HepG2 (cell line): ENCODE results near the gene MSI2. TPM values are rescaled to one million over a fixed set of nuclear protein-coding genes. Genes with fewer than 3 reads are reported as not detected.

Experiments used
- ATF2 ChIP-seq: sonication (generic); formaldehyde crosslinking; IDR thresholded peaks from 2 replicates; pipeline ENCODE4 v1.4.0; 2020; ENCODE audit warnings: missing genetic modification reagents
- CHD2 ChIP-seq: IDR thresholded peaks from 2 replicates; pipeline ENCODE4 v1.6.1; 2011; ENCODE audit warnings: low read depth, low read length, improper control_type of control experiment
- E2F2 ChIP-seq: sonication (generic); formaldehyde crosslinking; IDR thresholded peaks from 2 replicates; pipeline ENCODE4 v1.4.0; 2020; ENCODE audit warnings: missing genetic modification reagents, borderline replicate concordance
- ESRRA ChIP-seq: sonication (generic); formaldehyde crosslinking; IDR thresholded peaks from 2 replicates; pipeline ENCODE4 v1.5.1; 2020; ENCODE audit warnings: mild to moderate bottlenecking, low read depth, missing genetic modification reagents
- ETV5 ChIP-seq: IDR thresholded peaks from 2 replicates; pipeline ENCODE4 v1.6.1; 2018; ENCODE audit warnings: missing biosample characterization, missing genetic modification reagents, inconsistent platforms, borderline replicate concordance
- ETV6 ChIP-seq: sonication (generic); formaldehyde crosslinking; conservative IDR thresholded peaks from 2 replicates; pipeline ENCODE4 v1.4.0; 2020; ENCODE audit warnings: missing genetic modification reagents
- FOSL2 ChIP-seq: sonication (generic); formaldehyde crosslinking; IDR thresholded peaks from 2 replicates; pipeline ENCODE4 v1.4.0; 2020; ENCODE audit warnings: missing genetic modification reagents
- HES4 ChIP-seq: sonication (generic); formaldehyde crosslinking; IDR thresholded peaks from 2 replicates; pipeline ENCODE4 v1.9.0; 2021; ENCODE audit warnings: mild to moderate bottlenecking, missing genetic modification reagents, borderline replicate concordance
- HOXD1 ChIP-seq: sonication (generic); formaldehyde crosslinking; IDR thresholded peaks from 2 replicates; pipeline ENCODE4 v1.5.0; 2020; ENCODE audit warnings: missing genetic modification reagents
- IRF2 ChIP-seq: IDR thresholded peaks from 2 replicates; pipeline ENCODE4 v1.6.1; 2018; ENCODE audit warnings: missing genetic modification reagents, missing compliant biosample characterization
- ISX ChIP-seq: sonication (generic); formaldehyde crosslinking; conservative IDR thresholded peaks from 2 replicates; pipeline ENCODE4 v1.5.0; 2020; ENCODE audit warnings: missing genetic modification reagents
- JARID2 ChIP-seq: sonication (generic); formaldehyde crosslinking; IDR thresholded peaks from 2 replicates; pipeline ENCODE4 v1.8.1; 2023; ENCODE audit warnings: missing genetic modification reagents, inconsistent platforms; ENCODE audit not compliant: insufficient replicate concordance
- KLF9 ChIP-seq: IDR thresholded peaks from 2 replicates; pipeline ENCODE4 v1.6.1; 2016; ENCODE audit warnings: low read depth
- SIX4 ChIP-seq: sonication (generic); formaldehyde crosslinking; IDR thresholded peaks from 2 replicates; pipeline ENCODE4 v1.4.0; 2020; ENCODE audit warnings: missing genetic modification reagents
- ZIK1 ChIP-seq: sonication (generic); formaldehyde crosslinking; IDR thresholded peaks from 2 replicates; pipeline ENCODE4 v1.5.0; 2020; ENCODE audit warnings: mild to moderate bottlenecking, low read depth, missing genetic modification reagents, borderline replicate concordance
- ZNF224 ChIP-seq: sonication (generic); formaldehyde crosslinking; IDR thresholded peaks from 2 replicates; pipeline ENCODE4 v1.5.0; 2020; ENCODE audit warnings: mild to moderate bottlenecking, missing genetic modification reagents
- ZNF296 ChIP-seq: sonication (generic); formaldehyde crosslinking; conservative IDR thresholded peaks from 2 replicates; pipeline ENCODE4 v1.5.0; 2020; ENCODE audit warnings: mild to moderate bottlenecking, missing genetic modification reagents
- ZNF329 ChIP-seq: sonication (generic); formaldehyde crosslinking; IDR thresholded peaks from 2 replicates; pipeline ENCODE4 v1.9.0; 2021; ENCODE audit warnings: low read depth, mild to moderate bottlenecking, missing genetic modification reagents
- ZNF430 ChIP-seq: sonication (generic); formaldehyde crosslinking; IDR thresholded peaks from 2 replicates; pipeline ENCODE4 v1.9.0; 2021; ENCODE audit warnings: mild to moderate bottlenecking, missing genetic modification reagents
- ZNF44 ChIP-seq: sonication (generic); formaldehyde crosslinking; IDR thresholded peaks from 2 replicates; pipeline ENCODE4 v1.5.1; 2020; ENCODE audit warnings: mild to moderate bottlenecking, missing genetic modification reagents
- ZNF451 ChIP-seq: sonication (generic); formaldehyde crosslinking; IDR thresholded peaks from 2 replicates; pipeline ENCODE4 v1.5.0; 2020; ENCODE audit warnings: mild to moderate bottlenecking, missing genetic modification reagents
- ZNF510 ChIP-seq: sonication (generic); formaldehyde crosslinking; IDR thresholded peaks from 2 replicates; pipeline ENCODE4 v1.4.0; 2020; ENCODE audit warnings: low read depth, mild to moderate bottlenecking, missing genetic modification reagents
- ZNF709 ChIP-seq: sonication (generic); formaldehyde crosslinking; IDR thresholded peaks from 2 replicates; pipeline ENCODE4 v1.5.0; 2020; ENCODE audit warnings: mild to moderate bottlenecking, missing genetic modification reagents
- ZNF737 ChIP-seq: sonication (generic); formaldehyde crosslinking; IDR thresholded peaks from 2 replicates; pipeline ENCODE4 v1.5.0; 2020; ENCODE audit warnings: missing genetic modification reagents, mild to moderate bottlenecking, borderline replicate concordance
- ZNF773 ChIP-seq: sonication (generic); formaldehyde crosslinking; IDR thresholded peaks from 2 replicates; pipeline ENCODE4 v1.4.0; 2020; ENCODE audit warnings: missing genetic modification reagents, borderline replicate concordance
- ZNF780A ChIP-seq: sonication (generic); formaldehyde crosslinking; IDR thresholded peaks from 2 replicates; pipeline ENCODE4 v1.8.0; 2022; ENCODE audit warnings: mild to moderate bottlenecking, missing genetic modification reagents, moderate library complexity
- ZNF816 ChIP-seq: sonication (generic); formaldehyde crosslinking; IDR thresholded peaks from 2 replicates; pipeline ENCODE4 v1.8.0; 2022; ENCODE audit warnings: missing genetic modification reagents, mild to moderate bottlenecking, borderline replicate concordance
- ZNF883 ChIP-seq: sonication (generic); formaldehyde crosslinking; IDR thresholded peaks from 2 replicates; pipeline ENCODE4 v1.5.1; 2020; ENCODE audit warnings: mild to moderate bottlenecking, missing genetic modification reagents; ENCODE audit errors: not compliant biosample characterization
- ZSCAN9 ChIP-seq: IDR thresholded peaks from 2 replicates; pipeline ENCODE4 v1.6.1; 2016; ENCODE audit warnings: borderline replicate concordance
- polyA plus RNA-seq, 8 experiments: library from polyadenylated mRNA; depleted of rRNA in 3 of 8; stranded (reverse) in 7 of 8; unstranded in 1 of 8; fragments of >200 nt; fragmentation: Illumina TruSeq in 4 of 8; extraction: Trizol in 4 of 8; gene quantifications; 2 replicates each; pipeline versions ENCODE4 v1.2.1 to v1.2.3, GENCODE V29; 2011 to 2016; ENCODE audit warnings: low read depth in 4 of 8, missing spikeins in 1 of 8, mixed read lengths in 1 of 8; ENCODE audit not compliant: insufficient read depth in 1 of 8
- total RNA-seq, 5 experiments: library from RNA; depleted of rRNA; stranded (reverse); fragments of >200 nt; fragmentation: Illumina TruSeq; extraction: Trizol; gene quantifications; 2 replicates each; pipeline ENCODE4 v1.2.3, GENCODE V29; 2016; ENCODE audit warnings: low read depth in 1 of 5
- TF ChIP-seq, protein P1 (sequence below): sonication (generic); formaldehyde crosslinking; IDR thresholded peaks from 2 replicates; pipeline ENCODE4 v1.4.0; 2020; ENCODE audit warnings: missing genetic modification reagents

Gene MSI2
- total and polyA plus RNA-seq, 2 of the 13 experiments (the other 11 are each of a cell fraction or from before 2014, with no cell fraction given), result 77.5 to 78.4 TPM

- TF ChIP-seq ATF2 (CRISPR knock-in tag) (peak; percentile 40; the same call in 1 of the 2 replicates), ZNF773 (CRISPR knock-in tag) (no peak), ZNF44 (CRISPR knock-in tag) (0 out of 2 replicates have a peak, but pooled peaks have one; percentile 24), ESRRA (CRISPR knock-in tag) (peak; percentile 24; the same call in 1 of the 2 replicates), CHD2 (no peak), ZNF510 (CRISPR knock-in tag) (no peak), ZNF224 (no peak), ZNF737 (no peak), KLF9 (no peak), ZNF780A (no peak), SIX4 (peak; percentile 66), FOSL2 (CRISPR knock-in tag) (peak; percentile 46; the same call in 1 of the 2 replicates), ZIK1 (CRISPR knock-in tag) (no peak), E2F2 (CRISPR knock-in tag) (no peak), ZSCAN9 (CRISPR knock-in tag) (peak; percentile 71), ZNF709 (CRISPR knock-in tag) (peak; percentile 62; the same call in 1 of the 2 replicates), ETV6 (CRISPR knock-in tag) (no peak), HES4 (CRISPR knock-in tag) (no peak), HOXD1 (CRISPR knock-in tag) (peak; percentile 74), ZNF451 (CRISPR knock-in tag) (no peak), ISX (0 out of 2 replicates have a peak, but pooled peaks have one; percentile 59), IRF2 (CRISPR knock-in tag) (peak; percentile 75), ZNF329 (CRISPR knock-in tag) (no peak), ZNF883 (CRISPR knock-in tag) (no peak), ETV5 (CRISPR knock-in tag) (peak; percentile 58; the same call in 1 of the 2 replicates), ZNF816 (CRISPR knock-in tag) (peak; percentile 71; the same call in 1 of the 2 replicates), ZNF296 (CRISPR knock-in tag) (peak; percentile 87; the same call in 1 of the 2 replicates), JARID2 (CRISPR knock-in tag) (no peak), ZNF430 (CRISPR knock-in tag) (peak; percentile 56)
- TF ChIP-seq, protein P1, sequence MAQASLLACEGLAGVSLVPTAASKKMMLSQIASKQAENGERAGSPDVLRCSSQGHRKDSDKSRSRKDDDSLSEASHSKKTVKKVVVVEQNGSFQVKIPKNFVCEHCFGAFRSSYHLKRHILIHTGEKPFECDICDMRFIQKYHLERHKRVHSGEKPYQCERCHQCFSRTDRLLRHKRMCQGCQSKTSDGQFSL (CRISPR knock-in tag), result no peak
These were observed 151.2 kb downstream of the MSI2 start (continued) for GRCh38 chr17:57407287-57408070.
